NCI-H2196 treated with DMSO at 0.1 percent for 48 hours (cell line): Measurements from ENCODE around the gene ADCK1.
"Not testable (repeated sequence)": the region's sequence is repeated elsewhere in the genome, so short reads cannot be mapped to it uniquely, and the experiment has no call there.

Source experiments
- DNase-seq: peaks from one replicate; lab custom pipeline; 2025; ENCODE audit not compliant: unreplicated experiment; lab: John Stamatoyannopoulos, UW

Gene ADCK1

GRCh38 chr14:77799863-77800730 lies at the start of gene ADCK1:
TSS of gene ADCK1 (plus strand) at chr14:77800109. CDS start at chr14:77818979, 18,870 bp downstream.
- DNase-seq = peak; percentile 79

- DNase-seq = no peak
Measured at GRCh38 chr14:77752266-77752665, 47.6 kb upstream of the ADCK1 start.

GRCh38 chr14:77752799-77753516 lies 47.0 kb upstream of the ADCK1 start:
- DNase-seq = no peak

- DNase-seq = peak; percentile 91
Measured at GRCh38 chr14:77760381-77761204, 39.3 kb upstream of the ADCK1 start, which contains the start of gene SNW1. TSS of gene SNW1 (minus strand) at chr14:77761156. CDS start at chr14:77761127, 29 bp downstream.

GRCh38 chr14:77761205-77761931 lies 38.5 kb upstream of the ADCK1 start:
- DNase-seq = no peak

- no peak for DNase-seq
Measured at GRCh38 chr14:77763316-77763715, 36.6 kb upstream of the ADCK1 start.

GRCh38 chr14:77763978-77764377 lies 35.9 kb upstream of the ADCK1 start:
- DNase-seq = no peak

- DNase-seq = not testable (repeated sequence)
Measured at GRCh38 chr14:77768442-77769069, 31.4 kb upstream of the ADCK1 start.

GRCh38 chr14:77773966-77774365 lies 25.9 kb upstream of the ADCK1 start:
- DNase-seq = not testable (repeated sequence)

GRCh38 chr14:77782202-77782601 lies 17.7 kb upstream of the ADCK1 start:
- no peak for DNase-seq

- no peak for DNase-seq
Measured at GRCh38 chr14:77786148-77786547, 13.8 kb upstream of the ADCK1 start.

GRCh38 chr14:77790566-77791224 lies 9.2 kb upstream of the ADCK1 start:
- DNase-seq = no peak

GRCh38 chr14:77791225-77791600 lies 8.7 kb upstream of the ADCK1 start:
- DNase-seq = no peak

- not testable (repeated sequence) for DNase-seq
Measured at GRCh38 chr14:77793255-77793654, 6.7 kb upstream of the ADCK1 start.

- no peak for DNase-seq
Measured at GRCh38 chr14:77794357-77794756, 5.6 kb upstream of the ADCK1 start.

GRCh38 chr14:77799456-77799855 lies 453 bp upstream of the ADCK1 start:
- not testable (repeated sequence) for DNase-seq

GRCh38 chr14:77800814-77801213 lies 905 bp downstream of the ADCK1 start:
- no peak for DNase-seq

GRCh38 chr14:77804592-77804991 lies 4.7 kb downstream of the ADCK1 start:
- no peak for DNase-seq

- no peak for DNase-seq
Measured at GRCh38 chr14:77805706-77806105, 5.8 kb downstream of the ADCK1 start.

GRCh38 chr14:77808250-77808649 lies 8.3 kb downstream of the ADCK1 start:
- no peak for DNase-seq
